ENCODE results near the gene ANGPTL7.

- TF ChIP-seq, protein P1, sequence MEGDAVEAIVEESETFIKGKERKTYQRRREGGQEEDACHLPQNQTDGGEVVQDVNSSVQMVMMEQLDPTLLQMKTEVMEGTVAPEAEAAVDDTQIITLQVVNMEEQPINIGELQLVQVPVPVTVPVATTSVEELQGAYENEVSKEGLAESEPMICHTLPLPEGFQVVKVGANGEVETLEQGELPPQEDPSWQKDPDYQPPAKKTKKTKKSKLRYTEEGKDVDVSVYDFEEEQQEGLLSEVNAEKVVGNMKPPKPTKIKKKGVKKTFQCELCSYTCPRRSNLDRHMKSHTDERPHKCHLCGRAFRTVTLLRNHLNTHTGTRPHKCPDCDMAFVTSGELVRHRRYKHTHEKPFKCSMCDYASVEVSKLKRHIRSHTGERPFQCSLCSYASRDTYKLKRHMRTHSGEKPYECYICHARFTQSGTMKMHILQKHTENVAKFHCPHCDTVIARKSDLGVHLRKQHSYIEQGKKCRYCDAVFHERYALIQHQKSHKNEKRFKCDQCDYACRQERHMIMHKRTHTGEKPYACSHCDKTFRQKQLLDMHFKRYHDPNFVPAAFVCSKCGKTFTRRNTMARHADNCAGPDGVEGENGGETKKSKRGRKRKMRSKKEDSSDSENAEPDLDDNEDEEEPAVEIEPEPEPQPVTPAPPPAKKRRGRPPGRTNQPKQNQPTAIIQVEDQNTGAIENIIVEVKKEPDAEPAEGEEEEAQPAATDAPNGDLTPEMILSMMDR (conservative IDR thresholded peaks at IDR 0.05): no peak
- TF ChIP-seq ZFX (IDR thresholded peaks at IDR 0.05): no peak
These were observed 1.7 kb upstream of the ANGPTL7 start for GRCh38 chr1:11187494-11187893.

Data from C4-2B (cell line).